ENCODE measurements around the gene SVOP.

DNA sequence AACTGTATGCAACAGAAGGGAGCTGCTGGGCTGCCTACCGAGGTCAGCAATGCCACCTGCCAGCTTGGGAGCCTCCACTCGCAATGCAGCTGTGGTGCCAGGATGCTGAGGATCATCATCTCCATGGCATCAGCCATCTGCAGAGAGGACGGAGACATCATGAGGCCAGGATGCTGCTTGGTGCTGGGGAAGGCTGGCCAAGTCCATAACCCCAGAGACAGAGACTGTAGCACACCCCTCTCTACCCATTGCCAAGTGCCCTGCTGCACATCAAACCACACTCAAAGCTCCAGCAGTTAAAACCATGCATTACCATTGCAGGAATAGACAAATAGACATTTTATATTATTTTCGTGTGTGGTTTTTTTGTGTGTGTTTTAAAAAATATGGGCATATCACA is 43.5 kb downstream of the SVOP start:
- TF ChIP-seq, protein P1, sequence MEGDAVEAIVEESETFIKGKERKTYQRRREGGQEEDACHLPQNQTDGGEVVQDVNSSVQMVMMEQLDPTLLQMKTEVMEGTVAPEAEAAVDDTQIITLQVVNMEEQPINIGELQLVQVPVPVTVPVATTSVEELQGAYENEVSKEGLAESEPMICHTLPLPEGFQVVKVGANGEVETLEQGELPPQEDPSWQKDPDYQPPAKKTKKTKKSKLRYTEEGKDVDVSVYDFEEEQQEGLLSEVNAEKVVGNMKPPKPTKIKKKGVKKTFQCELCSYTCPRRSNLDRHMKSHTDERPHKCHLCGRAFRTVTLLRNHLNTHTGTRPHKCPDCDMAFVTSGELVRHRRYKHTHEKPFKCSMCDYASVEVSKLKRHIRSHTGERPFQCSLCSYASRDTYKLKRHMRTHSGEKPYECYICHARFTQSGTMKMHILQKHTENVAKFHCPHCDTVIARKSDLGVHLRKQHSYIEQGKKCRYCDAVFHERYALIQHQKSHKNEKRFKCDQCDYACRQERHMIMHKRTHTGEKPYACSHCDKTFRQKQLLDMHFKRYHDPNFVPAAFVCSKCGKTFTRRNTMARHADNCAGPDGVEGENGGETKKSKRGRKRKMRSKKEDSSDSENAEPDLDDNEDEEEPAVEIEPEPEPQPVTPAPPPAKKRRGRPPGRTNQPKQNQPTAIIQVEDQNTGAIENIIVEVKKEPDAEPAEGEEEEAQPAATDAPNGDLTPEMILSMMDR (conservative IDR thresholded peaks at IDR 0.05 in 1 of 2, IDR thresholded peaks at IDR 0.05 in 1 of 2; ENCODE audit: extremely low read depth in 1 of 2, insufficient read depth in 1 of 2, low read depth in 1 of 2, low read length in 2 of 2): no peak
- TF ChIP-seq EZH2 (IDR thresholded peaks at IDR 0.05; ENCODE audit: borderline replicate concordance, low read length): no peak

All from mammary epithelial cell (primary cell).